Adrenal gland (tissue), 12 donors: ENCODE results near the gene PKLR. TPM values are rescaled to one million over a fixed set of nuclear protein-coding genes. Genes with fewer than 3 reads are reported as not detected.

ENCODE experiments used
- DNase-seq, 7 donors: peaks; one replicate each; pipeline ENCODE4 v3.0.0-alpha.2; 2019 to 2020
- H3K27ac ChIP-seq, 5 donors: fragments of 200-600 bp; sonication (generic) in 4 of 5; 1 replicate in 3 of 5; 2 replicates in 2 of 5; pipeline versions ENCODE4 v1.5.1 to v1.8.0; 2016 to 2020; ENCODE audit warnings: mild to moderate bottlenecking in 1 of 5
- H3K27me3 ChIP-seq: fragments of 200-600 bp; 2 replicates; pipeline ENCODE4 v1.8.0; 2021
- H3K36me3 ChIP-seq, 2 donors: fragments of 200-600 bp; replicated peaks in 1 of 2; 1 replicate in 1 of 2; 2 replicates in 1 of 2; pipeline versions ENCODE4 v1.5.1 to v1.8.0; 2018 to 2022
- H3K4me1 ChIP-seq, 2 donors: fragments of 200-600 bp; replicated peaks in 1 of 2; 1 replicate in 1 of 2; 2 replicates in 1 of 2; pipeline versions ENCODE4 v1.5.1 to v1.8.0; 2018 to 2021
- H3K4me3 ChIP-seq, 4 donors: fragments of 200-600 bp; sonication (generic) in 3 of 4; one replicate each; pipeline ENCODE4 v1.5.1; 2016 to 2018
- H3K9me3 ChIP-seq, 3 donors: fragments of 200-600 bp; sonication (generic) in 1 of 3; replicated peaks in 1 of 3; 1 replicate in 2 of 3; 2 replicates in 1 of 3; pipeline versions ENCODE4 v1.5.1 to v1.8.0; 2016 to 2021
- CTCF ChIP-seq, 6 experiments: fragments of 450-650 bp in 4 of 6; fragments of 200-600 bp in 2 of 6; sonication (generic) in 1 of 6; IDR thresholded peaks; 1 replicate in 5 of 6; 2 replicates in 1 of 6; pipeline versions ENCODE4 v1.5.1 to v1.8.0; 2016 to 2021; ENCODE audit warnings: antibody characterized with exemption in 6 of 6, mild to moderate bottlenecking in 2 of 6, moderate library complexity in 1 of 6
- POLR2A ChIP-seq, 2 donors: fragments of 450-650 bp; IDR thresholded peaks; one replicate each; pipeline ENCODE4 v1.6.1; 2017; ENCODE audit warnings: antibody characterized with exemption in 2 of 2, mild to moderate bottlenecking in 2 of 2, moderate library complexity in 1 of 2
- WGBS, 4 donors: extraction: QIAGEN DNeasy Blood & Tissue Kit in 2 of 4; methylation state at CpG; one replicate each; pipeline versions ENCODE4 v1.1.5 to v1.1.7; 2013 to 2017; 5-methylcytosine and 5-hydroxymethylcytosine counted together
- intact Hi-C, 2 donors: fragments of 100-400 bp; cut with DNase I; formaldehyde crosslinking; loops; one replicate each; pipeline versions ENCODE4 v1.14.1 to v1.15.0; 2022 to 2023
- polyA plus RNA-seq, 3 donors: library from polyadenylated mRNA; stranded (reverse); fragments of 200-250 nt in 2 of 3; fragments of 350-450 nt in 1 of 3; fragmentation: Illumina TruSeq in 1 of 3; extraction: RNeasy Lipid Tissue Mini Kit (QIAGEN cat#74804) in 1 of 3; gene quantifications; one replicate each; pipeline ENCODE4 v1.2.3, GENCODE V29; 2013 to 2014
- total RNA-seq, 9 donors: library from RNA; depleted of rRNA in 4 of 9; stranded (reverse); fragments of >200 nt in 4 of 9; fragments of 120-200 nt in 1 of 9; fragmentation: NEBNext Ultra II Directional in 1 of 9; extraction: Animal tissue kit (Norgen Biotek cat#: 25700) in 1 of 9; gene quantifications; one replicate each; pipeline versions ENCODE4 v1.1.0 to v1.2.4, GENCODE V29; 2013 to 2023
- donor health status: healthy with polysubstance abuse.
- donor health status: Bipolar disorder and iron deficiency.
- donor health status: DM: yes; HTN: yes; CAD: no.
- donor health status: DM: no; HTN: no; CAD: no.
- donor health status: DM: no; HTN: no; CAD: no.
- donor health status: DM: yes; HTN: yes; CAD: no.

PKLR gene
- total and polyA plus RNA-seq, 12 donors = 0.10 to 0.34 (median 0.21) TPM; not detected in 8

- peak; percentile 79 to 93 (median 86) for DNase-seq
- H3K36me3 ChIP-seq = peaks cover 0 to 6% of the 10 kb centered on the region in 2 donors
- intact Hi-C loops = loop anchor here (5.0 kb wide), 2 partner anchors 44 to 69 kb away; partner anchors contain the start of gene HCN3 (in 1 of the 2)
- H3K9me3 ChIP-seq = no peaks in the 10 kb centered on the region
- H3K27me3 ChIP-seq = no peaks in the 10 kb centered on the region
- H3K4me1 ChIP-seq = peaks cover 26 to 41% of the 10 kb centered on the region in 2 donors
- peak within 1 kb of the TSS; percentile 41 to 97 (median 94) for H3K27ac ChIP-seq
- 13 to 17% (median 15%) methylated on average over 32 to 51 of the region's 51 CpGs for WGBS, 4 donors
- TF ChIP-seq POLR2A (IDR thresholded peaks at IDR 0.05) (peak in 1 of 2 donors; percentile 38), CTCF (IDR thresholded peaks at IDR 0.05) (no peak)
- H3K4me3 ChIP-seq = peak within 1 kb of the TSS in 2 of 4 donors; percentile 30 to 78
Measured at GRCh38 chr1:155320661-155321617, 19.7 kb upstream of the PKLR start, which contains the start of gene RUSC1. Gene RUSC1 (plus strand): TSS chr1:155320894. CDS start chr1:155321774, 880 bp downstream.

- H3K4me3 ChIP-seq = peak overlapping the region in 1 of 4 donors; percentile 78
- intact Hi-C loops = loop anchor here (5.0 kb wide), 2 partner anchors 43 to 68 kb away; partner anchors contain the start of gene HCN3 (in 1 of the 2)
- peak overlapping the region; percentile 35 to 97 (median 48) for H3K27ac ChIP-seq
- no peaks in the 10 kb centered on the region for H3K9me3 ChIP-seq
- H3K4me1 ChIP-seq = peaks cover 23 to 34% of the 10 kb centered on the region in 2 donors
- peaks cover 0 to 8% of the 10 kb centered on the region in 2 donors for H3K36me3 ChIP-seq
- TF ChIP-seq CTCF (IDR thresholded peaks at IDR 0.05) = no peak
- TF ChIP-seq POLR2A (IDR thresholded peaks at IDR 0.05) = no peak
- DNase-seq = no peak
- WGBS, 4 donors = 14 to 23% (median 20%) methylated on average over 10 to 11 of the region's 11 CpGs
- no peaks in the 10 kb centered on the region for H3K27me3 ChIP-seq
Measured at GRCh38 chr1:155320252-155320651, 19.0 kb upstream of the PKLR start.

- peak overlapping the region in 2 of 5 donors; percentile 96 to 97 for H3K27ac ChIP-seq
- WGBS, 4 donors = 59 to 82% (median 72%) methylated on average over 5 of the region's 5 CpGs
- intact Hi-C loops = no loop called here
- H3K4me3 ChIP-seq = no peak overlapping the region
- H3K36me3 ChIP-seq = peaks cover 0 to 15% of the 10 kb centered on the region in 2 donors
- H3K9me3 ChIP-seq = no peaks in the 10 kb centered on the region
- no peaks in the 10 kb centered on the region for H3K27me3 ChIP-seq
- DNase-seq = peak in 2 of 7 donors; percentile 26 to 43
- TF ChIP-seq CTCF (IDR thresholded peaks at IDR 0.05) (no peak), POLR2A (IDR thresholded peaks at IDR 0.05) (peak in 1 of 2 donors; percentile 4)
- peaks cover 21 to 32% of the 10 kb centered on the region in 2 donors for H3K4me1 ChIP-seq
Measured at GRCh38 chr1:155319536-155319935, 18.3 kb upstream of the PKLR start.

- WGBS, 4 donors = 93 to 97% (median 95%) methylated on average over 6 to 9 of the region's 9 CpGs
Measured at GRCh38 chr1:155318082-155318481, 16.8 kb upstream of the PKLR start.

More at GRCh38 chr1:155318082-155318481, 16.8 kb upstream of the PKLR start:
- intact Hi-C loops = no loop called here
- DNase-seq = peak in 1 of 7 donors; percentile 18
- Histone ChIP-seq H3K4me1 (peaks cover 21 to 32% of the 10 kb centered on the region in 2 donors), H3K36me3 (peaks cover 0 to 20% of the 10 kb centered on the region in 2 donors), H3K27me3 (no peaks in the 10 kb centered on the region), H3K9me3 (no peaks in the 10 kb centered on the region), H3K27ac (no peak overlapping the region), H3K4me3 (no peak overlapping the region)
- TF ChIP-seq POLR2A (IDR thresholded peaks at IDR 0.05) = no peak
- no peak for TF ChIP-seq CTCF (IDR thresholded peaks at IDR 0.05)
